SK-N-SH treated with all-trans-retinoic acid at 6 μM for 48 hours (cell line): ENCODE results near the gene DMRTC2.

ENCODE experiments used
- ARNTL ChIP-seq: fragments of 450-650 bp; formaldehyde crosslinking; IDR thresholded peaks from 2 replicates; pipeline ENCODE4 v1.5.0; 2020; ENCODE audit warnings: low read depth, mild to moderate bottlenecking, moderate library complexity, borderline replicate concordance
- PATZ1 ChIP-seq: fragments of 250-450 bp; sonication (Bioruptor Pico); IDR thresholded peaks from 2 replicates; pipeline ENCODE4 v1.8.0; 2020; ENCODE audit warnings: mild to moderate bottlenecking, moderate library complexity, borderline replicate concordance
- RARB ChIP-seq: fragments of 250-450 bp; sonication (Bioruptor Pico); IDR thresholded peaks from 2 replicates; pipeline ENCODE4 v1.8.0; 2021; ENCODE audit warnings: mild to moderate bottlenecking, moderate library complexity
- SNAI2 ChIP-seq: fragments of 250-450 bp; sonication (Bioruptor Pico); IDR thresholded peaks from 2 replicates; pipeline ENCODE4 v1.5.0; 2020; ENCODE audit warnings: mild to moderate bottlenecking, moderate library complexity
- TOX ChIP-seq: fragments of 250-450 bp; sonication (Bioruptor Pico); IDR thresholded peaks from 2 replicates; pipeline ENCODE4 v1.8.0; 2021; ENCODE audit warnings: mild to moderate bottlenecking, moderate library complexity, borderline replicate concordance
- ZFP3 ChIP-seq: fragments of 250-450 bp; sonication (Bioruptor Pico); IDR thresholded peaks from 2 replicates; pipeline ENCODE4 v1.5.0; 2020; ENCODE audit warnings: mild to moderate bottlenecking, moderate library complexity
- ZNF565 ChIP-seq: fragments of 450-650 bp; formaldehyde crosslinking; conservative IDR thresholded peaks from 2 replicates; pipeline ENCODE4 v1.5.0; 2020; ENCODE audit warnings: low read depth, mild to moderate bottlenecking, moderate library complexity
- ZNF70 ChIP-seq: fragments of 450-650 bp; formaldehyde crosslinking; IDR thresholded peaks from 2 replicates; pipeline ENCODE4 v1.5.0; 2020; ENCODE audit warnings: mild to moderate bottlenecking, moderate library complexity

GRCh38 chr19:41897181-41897580 is 52.3 kb downstream of the DMRTC2 start:
- TF ChIP-seq ARNTL (CRISPR knock-in tag) (no peak), TOX (CRISPR knock-in tag) (no peak), ZFP3 (CRISPR knock-in tag) (no peak), RARB (CRISPR knock-in tag) (no peak), SNAI2 (CRISPR knock-in tag) (no peak), ZNF565 (CRISPR knock-in tag) (no peak), PATZ1 (CRISPR knock-in tag) (no peak), ZNF70 (CRISPR knock-in tag) (no peak)
